LoVo (cell line): ENCODE data around the gene SRPK3.
"Not testable (repeated sequence)": the region's sequence is repeated elsewhere in the genome, so short reads cannot be mapped to it uniquely, and the experiment has no call there.

Source experiments
- DNase-seq: peaks from one replicate; pipeline ENCODE4 v3.0.0-alpha.2; 2016; ENCODE audit warnings: low spot score

SRPK3 gene

DNA sequence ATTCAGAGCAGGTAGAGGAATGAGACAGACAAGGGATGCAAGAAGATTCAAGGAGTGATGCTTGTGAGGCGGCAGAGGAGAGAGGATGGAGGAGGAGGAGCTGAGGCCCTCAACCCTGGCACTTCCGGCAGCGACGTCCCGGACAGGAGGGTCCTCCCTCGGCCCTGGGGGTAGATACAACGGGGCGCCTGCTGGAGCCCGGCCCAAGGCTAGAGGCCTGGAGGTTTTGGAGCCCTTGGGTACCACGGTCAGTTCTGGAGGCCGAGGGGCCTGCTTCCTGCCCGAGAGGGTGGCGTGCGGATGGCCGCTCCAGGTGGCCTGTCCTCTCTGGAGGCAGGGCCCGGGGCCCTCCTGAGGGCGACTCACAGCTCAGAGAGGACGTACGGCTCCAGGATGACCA, 27.1 kb downstream of the SRPK3 start:
- DNase-seq = no peak

DNA sequence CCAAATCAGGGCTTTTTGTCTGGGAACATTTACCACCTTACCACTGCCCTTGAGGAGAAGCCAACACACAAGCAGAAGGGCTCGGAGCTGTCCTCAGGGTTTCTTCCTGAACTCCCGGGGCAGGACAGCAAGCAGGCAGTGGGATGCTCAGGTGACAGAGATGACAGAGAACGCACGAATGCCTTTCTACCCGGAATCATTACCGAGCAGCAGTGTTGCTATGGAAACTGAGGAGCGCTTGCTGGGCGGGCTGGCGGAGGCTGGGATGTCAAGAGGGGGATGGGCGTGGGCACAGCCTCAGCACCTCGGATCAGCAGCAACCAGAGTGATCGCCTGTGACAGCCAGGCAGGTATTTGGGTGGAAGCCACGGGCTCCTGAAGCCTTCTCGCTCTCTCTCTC, 31.4 kb downstream of the SRPK3 start:
- no peak for DNase-seq

DNA sequence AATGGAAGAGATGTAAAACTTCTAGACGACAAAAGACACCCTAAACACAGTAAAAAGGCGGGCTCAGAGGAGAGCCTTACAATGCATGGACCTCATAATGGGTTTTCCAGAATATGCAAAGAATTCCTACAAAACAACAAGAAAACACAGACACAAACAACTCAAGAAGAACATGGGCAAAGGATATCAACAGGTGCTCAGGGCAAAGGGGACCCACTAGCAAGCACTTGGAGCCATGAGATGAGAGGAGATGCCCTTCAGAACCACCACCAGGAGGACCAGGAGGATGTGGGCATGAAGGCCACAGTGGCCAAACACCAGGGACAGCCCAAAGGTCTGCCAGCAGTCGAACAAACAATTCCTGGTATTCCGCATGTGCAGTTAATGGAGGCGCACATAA, 32.3 kb downstream of the SRPK3 start:
- no peak for DNase-seq

DNA sequence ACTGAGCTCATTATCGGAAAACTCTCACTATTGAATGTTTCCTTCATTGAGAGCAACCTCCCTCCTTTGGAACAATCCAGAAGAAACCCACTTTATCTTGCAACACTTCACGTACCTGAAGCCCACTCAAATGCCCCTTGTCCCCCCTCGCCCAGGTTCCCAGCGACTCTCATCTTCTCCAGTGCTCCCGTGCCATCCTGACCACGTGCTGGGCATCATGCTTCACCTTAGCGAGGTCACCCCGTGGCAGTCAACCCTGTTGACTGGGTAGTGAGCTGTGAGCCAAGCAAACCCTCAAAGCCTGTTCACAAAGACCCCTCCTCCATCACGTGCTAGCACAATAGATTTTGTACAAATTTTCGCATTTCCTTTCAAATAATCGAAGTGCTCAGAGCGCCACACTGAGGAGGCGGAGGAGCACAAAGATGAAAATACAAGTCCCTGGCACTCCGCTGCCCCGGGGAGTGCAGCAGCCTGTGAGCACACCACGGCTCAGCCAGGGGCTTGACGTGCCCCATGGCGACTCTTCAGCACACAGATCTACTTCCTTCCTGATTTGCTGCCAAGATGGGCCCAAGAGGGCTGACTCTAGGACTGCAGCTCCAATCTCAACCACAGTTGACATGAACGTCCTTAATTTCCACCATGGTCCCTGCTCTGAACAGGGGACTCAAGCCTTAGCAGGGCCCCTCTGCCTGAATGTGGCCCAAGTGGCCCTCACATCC, 33.9 kb downstream of the SRPK3 start:
- DNase-seq = no peak

DNA sequence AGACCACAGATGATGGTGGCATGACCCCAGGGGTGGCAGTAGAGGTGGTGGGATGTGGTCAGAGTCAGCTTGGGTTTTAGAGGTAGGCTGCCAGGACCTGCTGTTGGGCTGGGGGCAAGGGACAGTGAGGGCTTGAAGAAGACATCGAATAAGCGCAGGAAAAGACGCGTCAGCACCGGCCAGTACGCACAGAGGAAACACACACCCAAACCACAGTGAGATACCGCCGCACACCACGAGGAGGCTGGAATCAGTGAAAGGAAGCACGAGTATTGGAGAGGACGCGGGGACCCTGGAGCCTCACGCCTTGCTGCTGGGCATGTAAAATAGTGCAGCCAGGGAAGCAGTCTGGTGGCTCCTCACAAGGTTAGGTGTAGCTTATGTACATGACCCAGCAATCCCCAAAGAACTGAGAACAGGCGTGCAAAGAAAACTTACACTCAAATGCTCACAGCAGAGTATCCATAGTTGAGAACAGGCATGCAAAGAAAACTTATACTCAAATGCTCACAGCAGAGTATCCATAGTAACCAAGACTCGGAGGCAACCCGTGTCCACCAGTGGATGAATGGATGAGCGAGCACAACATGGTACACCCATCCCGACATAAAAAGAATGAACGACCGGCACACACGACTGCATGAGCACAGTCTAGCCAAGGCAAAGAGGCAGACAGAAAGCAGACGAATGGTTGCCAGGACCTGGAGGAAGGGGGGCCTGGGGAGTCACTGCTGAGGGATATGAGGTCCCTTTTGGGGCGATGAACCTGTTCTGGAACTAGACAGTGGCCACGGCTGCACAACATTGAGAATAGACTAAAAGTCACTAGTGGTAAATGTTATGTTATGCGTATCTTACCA, 36.2 kb downstream of the SRPK3 start:
- no peak for DNase-seq

DNA sequence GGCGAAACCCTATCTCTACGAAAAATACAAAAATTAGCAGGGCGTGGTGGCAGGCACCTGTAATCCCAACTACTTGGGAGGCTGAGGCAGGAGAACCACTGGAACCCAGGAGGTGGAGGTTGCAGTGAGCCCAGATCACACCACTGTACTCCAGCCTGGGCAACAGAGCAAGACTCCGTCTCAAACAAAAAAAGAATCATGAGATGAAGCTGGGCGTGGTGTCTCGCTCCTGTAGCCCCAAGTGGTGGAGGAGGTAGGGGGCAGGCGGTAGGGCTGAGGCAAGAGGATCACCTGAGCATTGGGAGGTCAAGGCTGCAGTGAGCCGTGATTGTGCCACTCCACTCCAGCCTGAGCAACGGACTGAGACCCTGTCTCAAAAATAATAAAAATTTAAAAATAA, 37.2 kb downstream of the SRPK3 start:
- DNase-seq = not testable (repeated sequence)

DNA sequence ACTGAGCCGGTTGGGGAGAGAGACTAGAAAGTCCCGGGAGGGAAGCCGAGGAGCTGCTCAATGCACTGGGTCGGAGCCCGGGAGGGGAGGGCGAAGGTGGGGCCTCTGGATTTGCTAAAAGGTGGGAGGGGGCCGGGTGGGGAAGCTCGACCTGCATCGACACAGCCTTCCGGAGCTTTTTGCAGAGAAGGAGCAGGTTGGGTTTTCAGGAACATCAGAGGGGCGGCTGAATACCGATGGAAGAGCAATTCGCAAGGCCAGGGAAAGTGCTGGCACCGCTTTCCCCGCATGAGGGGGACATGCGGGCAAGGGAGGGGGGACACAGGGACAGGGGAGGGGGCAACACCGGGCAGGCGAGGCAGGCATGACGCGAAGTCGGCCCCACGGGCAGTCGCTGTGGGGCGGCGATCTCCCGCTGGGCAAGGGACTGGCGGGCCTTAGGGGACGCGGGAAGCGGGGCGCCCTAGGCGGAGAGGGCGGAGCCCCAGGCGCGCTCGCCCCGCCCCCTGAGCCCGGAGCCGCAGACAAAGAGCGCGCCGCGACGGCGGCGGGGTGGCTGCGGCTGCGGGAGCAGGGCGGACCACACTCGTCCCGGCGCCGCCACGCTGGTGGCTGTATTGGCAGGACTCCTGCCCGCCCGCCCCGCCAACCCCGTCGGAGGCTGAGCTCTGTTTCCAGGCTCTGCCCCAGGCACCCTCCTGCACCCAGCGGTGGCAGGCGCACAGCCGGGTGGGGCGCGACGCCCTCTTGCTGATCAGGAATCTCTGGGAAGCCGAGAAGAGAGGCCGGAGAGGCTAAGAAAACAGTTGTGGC, 37.9 kb downstream of the SRPK3 start:
- DNase-seq = peak; percentile 38

DNA sequence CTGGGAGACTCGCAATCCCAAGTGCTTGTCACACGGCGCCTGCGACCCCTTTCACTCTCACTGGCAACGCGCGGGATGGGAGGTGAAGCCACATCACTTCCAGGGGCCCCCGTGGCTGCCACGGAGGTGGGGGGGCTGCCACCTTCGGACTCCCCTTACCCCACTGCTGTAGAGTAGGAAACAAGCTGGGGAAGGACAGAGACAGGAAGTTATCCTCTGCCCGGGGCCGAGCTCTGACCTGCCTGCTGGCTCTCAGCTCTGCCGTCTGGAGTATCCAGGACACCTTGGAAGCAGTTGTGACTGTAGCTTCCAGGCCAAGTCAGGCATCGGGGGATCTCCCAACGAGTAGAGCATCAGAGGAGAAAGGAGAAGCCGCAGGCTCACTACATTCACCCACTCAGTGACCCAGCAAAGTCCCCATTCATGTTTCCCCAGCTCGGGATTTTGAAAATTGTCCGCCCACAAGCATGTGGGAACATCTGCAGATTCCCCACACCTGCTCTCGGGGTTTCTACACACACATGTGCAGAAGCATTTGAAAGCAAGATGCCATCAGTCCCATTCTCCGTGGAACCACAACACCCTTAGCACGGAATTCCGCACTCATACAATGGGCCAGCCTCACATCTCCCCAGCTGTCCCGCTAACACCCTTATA, 38.7 kb downstream of the SRPK3 start:
- DNase-seq = no peak

DNA sequence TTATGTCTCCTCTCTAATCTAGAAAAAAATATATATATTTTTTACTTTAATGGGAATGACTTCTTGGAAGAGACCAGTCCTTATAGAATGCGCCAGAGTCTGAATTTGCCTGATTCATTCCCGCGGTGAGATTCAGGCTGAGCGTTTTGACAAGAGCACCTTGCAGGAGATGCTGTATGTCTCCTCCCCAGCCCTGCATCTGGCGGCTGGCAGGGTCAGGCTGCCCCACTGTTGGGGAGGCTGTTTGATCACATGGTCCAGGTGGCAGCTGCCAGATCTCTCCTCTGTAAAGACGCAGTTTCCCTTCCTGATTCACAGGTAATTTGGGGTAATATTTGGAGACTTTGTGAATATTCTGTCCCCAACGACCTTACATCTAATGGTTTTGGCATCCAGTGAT, 39.8 kb downstream of the SRPK3 start:
- no peak for DNase-seq

DNA sequence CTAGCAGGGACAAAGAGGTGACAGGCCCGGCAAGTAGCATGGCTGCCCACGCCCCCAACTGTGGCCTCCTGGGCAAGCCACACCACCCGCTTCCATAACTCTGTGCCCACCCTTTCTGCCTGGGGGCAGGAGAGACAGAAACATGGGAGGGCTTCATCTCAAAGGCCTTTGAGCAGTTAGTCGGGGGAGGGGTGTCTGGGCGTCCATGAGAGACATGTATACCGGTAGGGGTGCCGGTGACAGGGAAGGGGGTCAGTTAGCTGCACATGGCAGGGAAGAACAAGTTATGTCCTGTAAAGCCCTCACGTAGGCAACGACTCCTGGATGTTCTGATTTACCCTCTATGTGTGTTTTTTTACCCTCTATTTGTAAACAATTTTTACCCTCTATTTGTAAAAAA, 40.2 kb downstream of the SRPK3 start:
- DNase-seq = no peak

DNA sequence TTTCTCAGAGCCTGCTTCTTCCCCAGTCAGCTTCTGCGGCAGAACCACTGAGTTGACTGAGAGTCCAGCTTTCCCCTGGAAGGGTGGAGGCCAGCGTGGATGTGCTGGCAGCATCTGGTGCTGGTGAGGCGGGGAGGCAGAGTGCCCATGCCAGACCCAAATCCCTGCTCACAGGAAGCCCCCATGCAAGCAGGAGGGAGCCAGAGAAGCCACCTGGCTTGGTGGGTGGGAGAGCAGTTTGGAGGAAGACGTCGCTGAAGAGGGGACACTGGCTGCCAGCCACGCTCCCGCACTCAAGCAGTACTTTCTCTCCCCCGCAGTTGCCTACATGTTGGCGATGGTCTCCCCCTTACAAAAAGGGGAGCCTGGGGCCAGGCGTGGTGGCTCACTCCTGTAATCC, 43.5 kb downstream of the SRPK3 start:
- no peak for DNase-seq

DNA sequence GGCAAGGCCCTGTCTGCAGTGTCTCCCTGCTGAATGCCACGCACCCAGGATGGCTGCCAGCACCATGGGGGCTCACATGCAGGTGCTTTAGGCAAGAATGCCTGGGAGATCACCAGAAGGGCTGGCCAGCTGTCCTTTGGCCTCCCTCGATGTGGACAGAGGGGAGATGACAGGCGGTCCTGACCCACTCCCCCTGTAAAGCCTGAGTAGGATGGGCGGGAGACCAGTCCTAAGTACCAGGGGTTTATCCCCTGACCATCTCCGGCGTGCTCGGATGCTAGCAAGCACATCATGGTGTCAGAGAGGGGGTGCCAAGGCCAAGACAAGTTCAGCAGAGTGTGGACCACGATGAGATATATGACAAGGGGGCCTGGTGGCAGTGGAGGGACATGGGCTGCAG, 44.2 kb downstream of the SRPK3 start:
- DNase-seq = no peak

DNA sequence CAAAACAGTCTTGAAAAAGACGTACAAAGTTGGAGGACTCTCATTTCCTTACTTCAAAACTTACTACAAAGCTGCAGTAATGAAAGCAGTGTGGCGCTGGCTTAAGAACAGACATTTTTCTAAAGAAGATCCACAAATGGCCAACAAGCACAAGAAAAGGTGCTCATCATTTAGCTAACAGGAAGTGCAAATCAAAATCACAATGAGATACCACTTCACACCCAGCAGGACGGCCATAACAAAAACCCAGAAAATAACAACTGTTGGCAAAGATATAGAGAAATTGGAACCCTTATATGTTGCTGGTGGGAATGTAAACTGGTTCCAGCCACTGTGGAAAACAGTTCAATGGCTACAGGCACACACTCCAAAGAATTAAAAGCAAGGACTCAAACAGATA, 46.2 kb downstream of the SRPK3 start:
- DNase-seq = no peak

DNA sequence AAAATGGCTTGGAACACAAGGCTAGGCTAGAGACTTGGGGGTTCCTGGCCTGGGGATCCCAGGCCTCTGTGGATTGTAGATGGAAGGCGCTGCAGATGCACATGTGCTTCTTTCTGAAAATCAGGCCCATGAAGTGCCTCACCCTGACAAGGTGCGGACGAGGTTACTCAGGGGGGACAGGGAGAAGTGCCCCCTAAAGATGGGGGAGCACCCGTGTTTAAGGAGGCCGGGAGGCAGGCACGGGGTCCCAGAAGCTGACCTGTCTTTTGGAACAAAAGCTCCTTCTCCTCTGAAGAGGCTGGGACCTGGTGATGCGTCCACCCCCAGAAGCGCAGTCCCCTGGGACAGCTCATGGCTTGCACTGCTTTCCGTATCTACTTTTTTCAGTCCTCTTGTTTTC, 47.1 kb downstream of the SRPK3 start:
- no peak for DNase-seq

DNA sequence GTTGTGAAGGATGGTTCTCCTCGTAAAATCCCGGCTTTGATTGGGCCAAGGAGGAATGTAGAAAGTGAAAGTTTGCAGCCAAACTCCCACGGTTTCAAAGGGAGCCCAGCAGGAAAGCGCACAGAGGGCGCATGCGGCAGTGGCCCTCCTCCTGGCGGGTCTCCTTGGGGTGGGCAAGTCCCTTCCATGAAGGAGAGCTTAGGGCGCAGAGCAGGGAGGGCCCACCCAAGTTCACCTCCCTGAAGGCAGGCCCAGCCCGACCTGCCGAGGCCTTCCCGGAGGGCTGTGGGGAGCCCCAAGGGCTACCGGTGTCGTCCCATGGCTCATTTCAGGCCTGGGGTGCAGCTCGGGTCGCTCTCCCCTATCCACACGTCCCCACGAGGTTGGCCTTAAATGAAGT, 47.5 kb downstream of the SRPK3 start:
- DNase-seq = no peak

DNA sequence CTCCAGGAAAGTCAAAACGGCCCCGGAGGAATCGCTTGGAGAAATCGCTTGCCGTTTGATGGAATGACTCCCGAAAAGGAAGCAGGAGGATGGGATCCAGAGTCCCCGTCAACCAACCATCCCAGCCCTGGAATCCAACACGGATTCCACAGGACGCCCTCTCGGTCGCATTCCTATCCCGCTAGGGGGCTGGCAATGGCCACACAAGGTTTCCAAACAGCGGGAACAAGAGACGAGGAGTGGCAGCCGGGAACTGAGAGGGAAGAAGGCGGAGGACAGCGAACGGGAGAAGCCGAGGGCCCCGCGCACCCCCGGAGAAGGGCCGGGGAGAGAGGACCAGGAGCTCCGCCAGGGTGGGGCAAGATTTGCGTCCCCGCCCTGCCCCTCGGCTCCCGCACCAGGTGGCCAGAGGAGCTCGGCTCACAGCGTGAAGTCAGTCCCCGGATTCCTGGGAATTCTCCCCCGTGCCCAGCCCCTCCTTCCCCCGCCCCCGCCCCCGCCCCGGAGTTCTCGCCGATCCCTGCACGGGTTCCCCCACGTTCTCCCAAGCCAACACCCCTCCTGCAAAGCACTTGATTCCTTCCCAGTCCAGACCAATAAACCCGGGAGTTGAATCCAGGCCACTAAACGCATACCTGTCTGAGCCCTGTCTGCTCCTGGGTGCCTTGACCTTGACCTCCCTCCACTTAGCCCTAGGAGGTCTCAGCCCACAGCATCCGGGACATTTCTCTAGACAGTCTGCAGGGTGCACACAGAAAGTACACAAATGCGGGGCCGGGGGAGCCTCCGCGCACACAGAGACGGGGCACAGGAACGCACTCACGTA, 48.1 kb downstream of the SRPK3 start:
- no peak for DNase-seq

DNA sequence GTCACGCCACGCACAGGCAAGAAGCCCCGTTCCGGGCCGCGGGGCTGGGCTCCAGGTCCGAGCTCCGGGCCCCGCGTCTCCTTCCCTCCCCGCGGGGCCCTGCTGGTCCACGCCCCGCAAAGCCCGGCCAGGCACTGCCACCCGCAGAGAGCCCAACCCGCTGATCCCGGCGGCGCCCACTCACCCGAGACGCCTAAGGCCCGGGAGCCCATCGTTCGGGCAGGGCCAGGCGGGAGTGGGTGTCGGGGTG, 48.6 kb downstream of the SRPK3 start:
- DNase-seq = no peak

DNA sequence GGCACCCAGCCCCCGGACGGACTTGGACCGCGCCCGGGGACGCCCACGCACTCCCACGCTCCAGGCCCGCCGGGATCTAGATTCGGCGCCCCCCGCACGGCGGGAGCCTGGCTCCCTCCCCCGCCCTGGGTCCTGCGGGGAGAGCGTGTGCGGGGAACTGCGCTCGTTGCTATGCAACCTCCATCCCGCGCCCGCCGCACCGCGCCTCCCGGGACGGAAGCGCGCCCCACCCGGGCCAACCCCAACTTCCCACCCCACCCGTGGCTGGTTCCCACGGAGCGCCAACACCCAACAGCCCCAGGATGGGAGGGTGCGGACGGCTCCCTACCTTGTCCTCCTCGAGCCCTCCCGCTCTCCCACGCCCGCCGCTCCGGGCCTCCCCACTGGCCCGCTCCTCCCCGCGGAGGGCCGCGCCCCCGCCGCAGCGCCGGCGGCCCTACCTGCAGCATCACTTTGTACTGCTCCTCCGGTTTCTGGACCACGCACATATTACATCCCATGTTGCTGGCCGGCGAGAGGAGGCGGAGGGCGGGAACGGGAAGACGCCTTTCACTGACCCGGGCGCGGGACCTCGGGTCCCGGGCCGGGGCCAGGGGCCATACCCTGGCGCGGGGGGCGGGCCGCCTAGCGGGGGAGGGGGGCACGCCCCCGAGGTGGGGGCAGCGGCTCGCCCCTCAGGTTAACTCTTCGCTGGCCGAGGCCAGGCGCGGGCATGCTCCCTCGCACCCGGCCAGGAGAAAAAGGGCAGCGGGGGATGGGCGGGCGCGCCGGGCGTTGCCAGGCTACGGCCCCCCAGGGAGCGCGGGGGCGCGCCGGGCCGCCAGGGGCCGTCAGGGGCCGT, 49.2 kb downstream of the SRPK3 start, which contains the start of gene PDZD4:
TSS of gene PDZD4 (minus strand) at position 746 of the 841 bp plus-strand sequence. CDS start at position 500, 246 bp downstream.
- no peak for DNase-seq

DNA sequence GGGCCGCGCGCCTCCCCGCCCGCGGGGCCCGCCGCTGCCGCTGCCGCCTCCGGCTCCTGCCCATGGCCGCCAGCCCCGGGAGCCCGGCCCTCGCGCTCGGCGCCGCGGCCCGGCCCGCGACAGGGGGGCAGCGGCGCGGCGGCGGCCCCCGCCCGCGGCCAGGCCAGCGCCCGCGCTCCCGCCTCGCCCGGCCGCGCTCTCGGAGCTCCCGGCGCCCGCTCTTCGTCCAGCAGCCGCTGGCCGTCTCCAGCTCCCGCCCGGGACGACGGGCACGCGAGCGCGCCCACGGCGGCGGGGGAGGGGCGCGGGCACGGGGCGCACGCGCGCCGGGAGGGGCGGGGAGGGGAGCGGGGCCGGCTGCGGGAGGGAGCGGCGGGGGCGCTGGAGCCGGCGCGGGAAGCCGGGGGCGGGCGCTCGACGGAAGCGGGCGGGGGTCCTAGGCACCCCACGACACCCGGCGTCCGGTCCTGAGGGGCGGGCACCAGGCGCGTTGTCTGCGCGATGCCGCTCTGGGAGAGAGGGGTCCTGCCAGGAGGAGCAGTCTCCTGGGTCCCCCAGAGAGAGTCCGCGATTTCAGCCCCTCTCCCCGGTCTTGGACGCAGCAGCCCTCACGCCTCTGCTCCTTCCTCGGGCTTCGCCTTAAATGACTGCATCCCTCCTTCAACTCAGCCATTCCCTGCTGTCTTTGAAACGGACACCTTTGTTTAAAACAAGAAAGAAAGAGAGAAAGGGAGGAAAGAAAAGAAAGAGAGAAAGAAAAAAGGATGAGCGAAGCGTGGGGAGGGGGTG, 50.0 kb downstream of the SRPK3 start:
- DNase-seq = no peak
